ENCODE data around the gene MYOCOS. TPM values are rescaled to one million over a fixed set of nuclear protein-coding genes. Genes with fewer than 3 reads are reported as not detected.

Gene MYOCOS
- total and polyA plus RNA-seq, 2 experiments from 2014 or later = not detected

- WGBS, 2 experiments (ENCODE audit: low coverage in 1 of 2, low lambda C conversion rate in 2 of 2, missing lambda C conversion rate in 2 of 2) = 94 to 96% methylated on average over 20 to 21 of the region's 28 CpGs
Observed at GRCh38 chr1:171670739-171671138, 48.7 kb downstream of the MYOCOS start.

DNA sequence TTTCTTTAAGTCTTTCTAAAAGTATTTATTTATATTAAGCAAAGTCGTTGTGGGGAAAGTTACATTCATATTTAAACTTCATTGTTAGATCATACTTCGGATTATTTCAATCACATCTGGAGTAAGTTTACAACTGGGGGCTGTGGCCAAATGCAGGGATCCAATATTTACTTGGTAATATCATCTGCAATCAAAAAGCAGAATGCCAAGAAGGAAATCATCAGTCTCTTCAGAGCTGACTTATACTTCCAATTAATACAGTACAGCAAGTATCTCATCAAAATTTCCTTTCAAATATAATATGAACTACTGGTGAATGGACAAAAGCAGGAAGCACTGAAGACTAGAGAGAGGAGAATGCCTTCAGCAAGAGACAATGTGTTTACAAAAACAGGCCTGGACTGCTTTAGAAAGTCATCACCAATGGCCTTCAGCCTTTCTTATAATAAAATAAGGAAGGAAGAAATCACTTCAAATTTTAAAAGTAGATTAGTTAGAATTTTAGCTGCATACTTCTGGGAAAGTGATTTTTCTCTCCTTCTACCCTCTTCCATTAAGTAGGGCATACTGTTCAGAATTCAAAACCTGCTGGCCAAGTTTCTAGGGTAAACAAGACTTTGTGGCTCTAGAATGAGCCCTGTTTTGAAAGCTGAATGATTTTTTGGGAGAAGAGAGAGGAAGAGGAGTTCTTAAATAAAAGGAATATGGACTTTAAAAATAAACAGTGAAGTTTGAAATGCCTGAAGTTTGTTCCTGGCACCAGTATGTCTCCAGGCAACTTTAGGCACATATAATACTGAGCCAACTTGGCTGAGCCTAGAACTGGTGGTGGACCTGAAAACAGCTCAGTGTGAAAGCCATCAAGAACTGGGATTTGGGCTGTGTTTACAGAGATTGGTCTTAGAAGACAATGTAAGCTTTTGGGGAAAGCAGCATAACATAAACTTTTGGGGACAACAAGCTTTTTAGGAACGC lies 52.7 kb downstream of the MYOCOS start:
- H3K27ac ChIP-seq = no peak overlapping the region
- H4K20me1 ChIP-seq (ENCODE audit: insufficient read depth) = no peaks in the 10 kb centered on the region
- H2AFZ ChIP-seq = no peak overlapping the region
- no peak overlapping the region for H3K9ac ChIP-seq
- H3K4me1 ChIP-seq (ENCODE audit: insufficient read depth) = no peaks in the 10 kb centered on the region
- no peaks in the 10 kb centered on the region for H3F3A ChIP-seq (ENCODE audit: insufficient read depth)
- no peaks in the 10 kb centered on the region for H3K27me3 ChIP-seq (replicated peaks; ENCODE audit: insufficient read depth)
- no peaks in the 10 kb centered on the region for H3K36me3 ChIP-seq (ENCODE audit: low read depth)
- in situ Hi-C loops (cut with MboI) = no loop called here
- no peaks in the 10 kb centered on the region for H3K9me3 ChIP-seq (ENCODE audit: low read depth)
- no peak overlapping the region for H3K4me2 ChIP-seq (ENCODE audit: unreplicated experiment)
- H3K79me2 ChIP-seq (ENCODE audit: insufficient read depth) = no peaks in the 10 kb centered on the region
- DNase-seq = no peak
- no peak overlapping the region for H3K4me3 ChIP-seq
- TF ChIP-seq EZH2phosphoT487 (IDR thresholded peaks at IDR 0.05; ENCODE audit: insufficient read depth, low read depth) = no peak
- TF ChIP-seq EZH2 (IDR thresholded peaks at IDR 0.05; ENCODE audit: insufficient read depth, poor library complexity, severe bottlenecking) = no peak
- H3K9me2 ChIP-seq (ENCODE audit: insufficient read depth) = no peaks in the 10 kb centered on the region
- WGBS, 2 experiments (ENCODE audit: low coverage in 1 of 2, low lambda C conversion rate in 2 of 2, missing lambda C conversion rate in 2 of 2) = 34 to 37% methylated on average over 3 of the region's 3 CpGs

More at GRCh38 chr1:171670739-171671138, 48.7 kb downstream of the MYOCOS start:
- H3K9me3 ChIP-seq (ENCODE audit: low read depth) = no peaks in the 10 kb centered on the region
- no peak for DNase-seq
- no peaks in the 10 kb centered on the region for H3K4me1 ChIP-seq (ENCODE audit: insufficient read depth)
- no peak overlapping the region for H3K4me2 ChIP-seq (ENCODE audit: unreplicated experiment)
- no peaks in the 10 kb centered on the region for H3F3A ChIP-seq (ENCODE audit: insufficient read depth)
- H3K36me3 ChIP-seq (ENCODE audit: low read depth) = no peaks in the 10 kb centered on the region
- no peaks in the 10 kb centered on the region for H3K9me2 ChIP-seq (ENCODE audit: insufficient read depth)
- TF ChIP-seq EZH2 (IDR thresholded peaks at IDR 0.05; ENCODE audit: insufficient read depth, poor library complexity, severe bottlenecking) = no peak
- in situ Hi-C loops (cut with MboI) = no loop called here
- no peak overlapping the region for H3K9ac ChIP-seq
- no peaks in the 10 kb centered on the region for H3K79me2 ChIP-seq (ENCODE audit: insufficient read depth)
- H3K27me3 ChIP-seq (replicated peaks; ENCODE audit: insufficient read depth) = no peaks in the 10 kb centered on the region
- H2AFZ ChIP-seq = no peak overlapping the region
- no peaks in the 10 kb centered on the region for H4K20me1 ChIP-seq (ENCODE audit: insufficient read depth)
- H3K27ac ChIP-seq = no peak overlapping the region
- no peak overlapping the region for H3K4me3 ChIP-seq

Other genes starting within 250 kb of the MYOCOS start
- 30.9 and 47.0 TPM in 2 replicates for gene PRRC2C, start 136.7 kb upstream of the MYOCOS start, total RNA-seq (2014; rRNA removed; shearing (Covaris generic))
- gene PRRC2C, start 136.7 kb upstream of the MYOCOS start, polyA plus RNA-seq (2016; fragmentation: Nextera tagmentation; extraction: Ambion mirVana) = 76.8 and 88.9 TPM in 2 replicates
- gene MYOC, start 30.4 kb downstream of the MYOCOS start, total RNA-seq (2014; rRNA removed; shearing (Covaris generic)) = not detected in 2 replicates
- not detected in 2 replicates for gene MYOC, start 30.4 kb downstream of the MYOCOS start, polyA plus RNA-seq (2016; fragmentation: Nextera tagmentation; extraction: Ambion mirVana)
- 7.3 and 11.3 TPM in 2 replicates for gene VAMP4, start 119.8 kb downstream of the MYOCOS start, total RNA-seq (2014; rRNA removed; shearing (Covaris generic))
- gene VAMP4, start 119.8 kb downstream of the MYOCOS start, polyA plus RNA-seq (2016; fragmentation: Nextera tagmentation; extraction: Ambion mirVana) = 21.2 and 24.1 TPM in 2 replicates
- 19.6 and 22.0 TPM in 2 replicates for gene METTL13, start 159.4 kb downstream of the MYOCOS start, total RNA-seq (2014; rRNA removed; shearing (Covaris generic))
- 17.8 and 18.8 TPM in 2 replicates for gene METTL13, start 159.4 kb downstream of the MYOCOS start, polyA plus RNA-seq (2016; fragmentation: Nextera tagmentation; extraction: Ambion mirVana)
- 0.11 and 2.1 TPM in 2 replicates for gene DNM3, start 219.3 kb downstream of the MYOCOS start, total RNA-seq (2014; rRNA removed; shearing (Covaris generic))
- 1.4 and 1.8 TPM in 2 replicates for gene DNM3, start 219.3 kb downstream of the MYOCOS start, polyA plus RNA-seq (2016; fragmentation: Nextera tagmentation; extraction: Ambion mirVana)